ENCODE measurements around the gene GNPTG.

Gene GNPTG

DNA sequence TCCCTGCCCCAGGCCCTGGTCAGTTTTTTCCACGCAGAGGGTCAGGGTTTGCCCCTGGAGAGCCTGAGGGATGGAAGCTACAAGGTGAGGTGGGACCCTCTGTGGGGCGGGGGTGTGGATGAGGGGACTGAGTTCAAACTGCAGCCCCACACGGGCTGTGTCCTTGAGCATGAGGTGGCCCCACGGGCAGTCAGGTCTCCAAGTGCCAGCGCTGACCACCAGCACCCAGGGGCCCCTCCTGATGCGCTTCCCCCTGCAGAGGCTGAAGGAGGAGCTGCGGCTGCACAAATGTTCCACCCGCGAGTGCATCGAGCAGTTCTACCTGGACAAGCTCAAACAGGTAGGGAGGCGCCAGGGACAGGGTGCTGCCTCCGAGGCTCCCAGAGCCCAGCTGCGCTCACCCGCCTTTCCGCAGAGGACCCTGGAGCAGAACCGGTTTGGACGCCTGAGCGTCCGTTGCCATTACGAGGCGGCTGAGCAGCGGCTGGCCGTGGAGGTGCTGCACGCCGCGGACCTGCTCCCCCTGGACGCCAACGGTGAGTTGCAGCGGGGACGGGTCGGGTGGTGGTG, 4.4 kb upstream of the GNPTG start:
- no peak for DNase-seq (ENCODE audit: low read depth)

DNA sequence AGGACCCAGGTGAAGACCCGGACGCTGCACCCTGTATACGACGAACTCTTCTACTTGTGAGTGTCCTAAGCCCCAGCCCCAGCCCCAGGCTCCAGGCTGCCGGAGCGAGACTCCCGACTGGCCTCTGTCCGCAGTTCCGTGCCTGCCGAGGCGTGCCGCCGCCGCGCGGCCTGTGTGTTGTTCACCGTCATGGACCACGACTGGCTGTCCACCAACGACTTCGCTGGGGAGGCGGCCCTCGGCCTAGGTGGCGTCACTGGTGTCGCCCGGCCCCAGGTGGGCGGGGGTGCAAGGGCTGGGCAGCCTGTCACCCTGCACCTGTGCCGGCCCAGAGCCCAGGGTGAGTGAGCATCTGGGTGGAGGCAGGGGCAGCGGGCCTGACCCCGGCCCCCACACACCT, 3.8 kb upstream of the GNPTG start:
- DNase-seq (ENCODE audit: low read depth) = no peak

DNA sequence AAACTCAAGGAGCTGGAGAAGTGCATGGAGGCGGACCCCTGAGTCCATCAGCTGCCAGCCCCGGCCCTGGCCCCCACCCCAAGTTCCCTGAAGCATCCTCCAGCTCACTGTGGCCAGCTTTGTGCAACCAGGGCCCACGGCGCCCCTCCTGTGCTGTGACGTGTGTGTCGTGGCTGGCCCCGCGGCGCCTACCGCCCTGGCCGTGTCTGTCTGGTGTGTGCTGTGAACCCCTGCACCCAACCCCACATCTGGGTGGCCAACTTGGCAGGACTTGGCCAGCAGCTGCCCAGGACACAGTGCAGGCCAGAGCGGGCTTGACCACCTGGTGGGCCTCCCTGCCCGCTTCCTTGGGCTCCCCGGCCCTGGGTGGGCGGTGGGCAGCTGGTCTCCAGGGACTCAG, 3.3 kb upstream of the GNPTG start:
- DNase-seq (ENCODE audit: low read depth) = no peak

DNA sequence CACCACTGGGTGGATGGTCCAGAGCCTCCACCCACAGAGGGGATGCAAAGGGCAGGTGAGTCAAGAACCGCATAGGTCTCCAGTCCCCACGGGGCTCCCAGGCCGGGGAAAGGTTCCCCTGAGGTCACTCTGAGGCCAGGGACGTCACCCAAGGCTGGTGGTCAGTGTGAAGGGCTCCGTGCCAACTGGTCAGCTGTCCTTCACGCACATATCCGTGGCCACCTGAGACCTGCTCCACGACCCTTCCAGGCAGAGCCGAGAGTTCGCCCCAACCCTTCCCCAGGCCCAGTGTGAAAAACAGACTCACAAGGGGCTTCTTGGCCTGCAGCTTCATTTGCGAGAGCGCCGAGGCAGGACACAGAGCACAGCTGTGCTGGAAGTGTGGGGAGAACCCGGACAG, 2.8 kb upstream of the GNPTG start:
- DNase-seq (ENCODE audit: low read depth) = no peak

DNA sequence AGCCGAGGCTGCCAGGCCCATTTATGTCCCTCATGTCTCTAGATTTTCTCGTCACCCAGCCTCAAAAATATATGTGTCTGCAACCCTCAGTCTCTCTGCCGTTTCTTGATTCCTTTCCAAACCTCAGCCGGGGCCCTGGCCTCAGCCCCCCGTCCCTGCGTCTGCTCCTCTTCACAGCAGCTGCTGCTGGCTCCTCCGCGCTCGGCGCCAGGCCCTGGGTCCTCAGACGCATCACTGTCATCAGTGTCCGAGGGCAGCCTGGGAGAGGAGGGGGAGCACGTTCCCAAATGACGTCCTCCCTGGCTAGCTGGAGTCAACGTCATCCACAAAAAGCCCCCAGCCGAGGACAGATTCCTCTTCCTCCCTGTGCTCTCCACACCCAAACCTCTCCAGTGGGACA, 2.4 kb upstream of the GNPTG start:
- DNase-seq (ENCODE audit: low read depth) = no peak

DNA sequence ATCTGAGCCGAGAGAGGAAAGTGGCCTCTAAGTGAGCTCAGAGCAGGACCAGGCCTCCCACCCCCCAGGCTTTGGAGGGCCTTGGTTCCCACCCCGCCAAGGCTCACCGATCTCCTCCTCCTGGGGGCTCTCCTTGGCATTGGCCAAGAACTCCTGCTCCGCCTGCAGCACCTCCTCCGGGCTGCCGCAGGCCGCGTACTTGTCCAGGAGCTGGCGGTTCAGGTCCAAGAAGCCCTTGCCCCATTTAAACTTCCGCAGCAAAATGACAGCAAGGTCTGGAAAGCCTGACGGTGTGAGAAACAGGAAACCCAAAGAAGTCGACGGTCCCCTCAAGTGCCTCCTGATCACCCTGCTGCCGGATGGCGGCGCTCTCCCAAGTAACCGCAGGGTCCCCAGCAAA, 1.8 kb upstream of the GNPTG start:
- no peak for DNase-seq (ENCODE audit: low read depth)

DNA sequence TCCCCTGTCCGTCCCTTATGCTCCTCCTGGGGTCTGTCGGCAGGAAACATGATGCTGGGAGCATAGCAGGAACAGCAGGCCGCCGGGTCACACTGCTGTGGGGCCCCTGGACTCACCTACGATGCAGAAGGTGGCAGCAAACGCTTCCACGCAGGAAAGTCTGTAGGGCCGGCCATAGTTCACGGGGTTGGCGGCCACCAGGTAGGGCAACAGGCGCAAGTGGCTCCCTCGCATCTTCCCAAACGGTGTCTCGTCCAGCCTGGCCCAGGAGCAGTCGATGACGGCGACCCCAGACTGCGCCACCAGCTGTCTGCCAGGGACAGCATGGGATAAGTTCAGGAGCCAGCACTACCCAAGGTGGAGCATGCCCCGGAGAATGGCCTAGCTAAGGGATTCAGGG, 1.0 kb upstream of the GNPTG start:
- no peak for DNase-seq (ENCODE audit: low read depth)

DNA sequence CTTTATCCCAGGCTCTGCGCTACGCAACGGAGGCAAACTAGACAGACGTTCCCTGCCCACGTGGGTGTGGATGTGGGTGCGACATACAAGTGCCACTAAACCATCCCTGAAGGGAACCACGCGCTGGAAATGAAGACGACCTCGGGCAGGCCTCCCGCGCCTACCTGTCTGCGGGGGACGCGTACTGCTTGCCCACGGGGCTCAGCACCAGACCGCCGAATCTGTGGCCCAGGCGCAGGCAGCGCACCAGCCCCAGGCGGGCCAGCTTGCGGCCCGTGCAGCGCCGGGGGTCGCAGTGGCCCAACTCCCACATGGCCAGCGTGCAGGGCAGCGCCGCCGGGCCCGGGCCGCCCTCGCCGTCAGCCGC, 533 bp upstream of the GNPTG start:
- no peak for DNase-seq (ENCODE audit: low read depth)

DNA sequence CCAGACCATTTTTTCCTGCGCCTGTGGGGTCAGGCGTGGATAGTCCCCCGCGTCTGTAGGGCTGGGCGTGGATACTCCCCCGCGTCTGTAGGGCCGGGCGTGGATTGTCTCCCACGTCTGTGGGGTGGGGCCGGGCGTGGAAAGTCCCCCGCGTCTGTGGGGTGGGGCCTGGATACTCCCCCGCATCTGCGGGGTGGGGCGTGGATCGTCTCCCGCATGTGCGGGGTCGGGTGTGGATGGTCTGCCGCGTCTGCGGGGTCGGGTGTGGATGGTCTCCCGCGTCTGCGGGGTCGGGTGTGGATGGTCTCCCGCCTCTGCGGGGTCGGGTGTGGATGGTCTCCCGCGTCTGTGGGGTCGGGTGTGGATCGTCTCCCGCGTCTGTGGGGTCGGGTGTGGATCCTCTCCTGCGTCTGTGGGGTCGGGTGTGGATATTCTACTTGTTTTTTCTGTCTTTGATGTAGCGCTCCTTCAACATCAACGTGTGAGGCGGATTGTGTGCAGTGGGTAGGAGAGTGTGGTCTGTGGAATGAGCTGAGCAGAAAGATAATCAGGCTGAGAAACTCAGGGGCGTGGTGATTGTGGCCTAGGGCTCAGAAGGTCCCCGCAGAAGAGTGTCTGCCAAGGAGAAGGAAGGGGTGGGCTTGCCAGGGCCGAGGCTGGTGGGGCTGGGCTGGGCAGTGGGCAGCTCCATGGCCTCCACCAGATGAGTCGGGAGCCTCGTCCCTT, 3.2 kb downstream of the GNPTG start:
- no peak for DNase-seq (ENCODE audit: low read depth)

DNA sequence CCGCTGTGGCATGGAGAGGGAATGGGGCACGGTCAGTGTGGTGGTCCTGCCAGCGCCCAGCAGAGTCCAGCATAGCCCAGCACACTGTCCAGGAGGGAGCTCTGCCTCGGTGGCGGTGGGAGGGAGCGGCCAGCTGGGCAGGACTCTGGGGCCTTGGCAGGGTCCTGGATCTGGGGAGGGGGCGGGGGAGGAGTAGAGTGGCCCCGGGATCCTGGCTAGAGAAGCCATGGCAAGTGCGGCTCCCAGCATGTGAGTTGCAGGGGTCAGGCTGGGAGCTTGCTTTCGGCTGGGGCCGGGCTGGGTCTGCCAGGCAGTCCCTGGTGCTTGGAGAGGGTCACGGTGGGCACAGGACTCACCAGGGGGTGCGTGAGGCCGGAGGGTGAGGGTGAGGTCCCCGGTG, 3.9 kb downstream of the GNPTG start:
- no peak for DNase-seq (ENCODE audit: low read depth)

DNA sequence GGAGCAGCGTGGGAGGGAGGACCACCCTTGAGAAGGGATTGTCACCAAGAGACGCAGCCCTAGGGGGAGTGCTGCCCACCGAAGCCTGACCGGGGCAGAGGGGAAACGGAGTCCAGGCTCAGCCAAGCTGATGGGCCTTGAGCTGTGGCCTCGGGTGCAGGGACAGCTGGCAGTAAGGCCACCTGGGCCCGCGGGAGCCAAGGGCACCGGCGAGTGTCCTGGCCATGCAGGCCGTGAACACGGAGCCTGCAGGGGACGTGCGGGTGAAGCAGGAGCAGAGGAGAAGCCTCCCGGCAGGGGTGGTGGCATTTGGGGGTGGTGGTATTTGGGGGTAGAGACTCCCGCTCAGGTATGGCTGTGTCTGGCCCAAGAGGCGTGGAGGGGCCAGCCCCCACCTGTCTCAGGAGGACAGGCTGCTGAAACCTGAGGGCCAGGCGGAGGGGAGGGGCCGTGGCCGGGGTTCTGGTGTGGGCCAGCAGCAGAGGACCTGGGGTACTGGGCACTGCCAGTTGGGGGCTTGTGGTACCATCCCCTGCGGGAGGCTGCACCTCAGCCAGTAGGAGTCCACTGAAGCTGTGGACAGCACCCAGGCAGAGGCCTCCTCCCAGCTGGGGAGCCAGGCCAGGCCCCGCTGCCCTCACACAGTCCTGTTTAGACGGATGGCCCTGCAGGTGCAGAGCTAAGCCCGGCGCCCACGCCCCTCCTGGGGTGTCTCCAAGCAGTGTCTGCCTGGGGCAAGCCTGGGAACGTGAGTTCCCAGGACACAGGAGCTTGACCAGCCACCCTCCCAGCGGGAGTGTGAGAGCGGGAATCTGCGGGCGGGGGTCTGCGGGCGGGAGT, 4.5 kb downstream of the GNPTG start:
- no peak for DNase-seq (ENCODE audit: low read depth)

DNA sequence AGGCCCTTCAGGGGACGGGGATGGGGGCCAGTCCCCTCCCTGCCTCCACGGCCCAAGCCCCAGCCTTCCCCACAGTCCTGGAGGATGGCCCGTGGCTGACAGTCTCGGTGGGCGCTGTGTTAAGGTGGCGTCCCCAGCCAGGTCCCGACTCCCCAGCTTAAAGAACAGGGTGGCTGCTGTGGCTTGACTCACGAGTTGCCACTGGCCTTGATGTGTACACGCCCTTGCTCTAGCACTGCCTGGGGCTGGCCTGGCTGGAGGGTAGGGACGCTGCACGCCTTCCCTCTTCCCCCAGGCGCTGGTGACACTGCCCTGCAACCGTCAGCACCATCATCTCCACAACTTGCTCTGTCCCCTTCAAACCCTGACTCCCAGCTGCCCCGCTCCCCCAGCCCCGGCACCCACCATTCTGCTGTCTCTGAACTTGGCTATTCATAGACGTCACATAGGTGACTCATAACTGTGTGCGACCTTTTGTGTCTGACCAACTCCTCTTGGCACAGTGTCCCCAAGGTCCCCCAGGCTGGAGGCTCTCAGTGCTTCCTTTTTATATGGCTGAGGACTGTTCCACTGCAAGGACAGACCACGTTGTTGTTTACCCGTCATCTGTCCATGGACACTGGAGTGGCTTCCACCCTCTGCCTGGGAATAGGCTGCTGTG, 6.3 kb downstream of the GNPTG start:
- DNase-seq (ENCODE audit: low read depth) = no peak

DNA sequence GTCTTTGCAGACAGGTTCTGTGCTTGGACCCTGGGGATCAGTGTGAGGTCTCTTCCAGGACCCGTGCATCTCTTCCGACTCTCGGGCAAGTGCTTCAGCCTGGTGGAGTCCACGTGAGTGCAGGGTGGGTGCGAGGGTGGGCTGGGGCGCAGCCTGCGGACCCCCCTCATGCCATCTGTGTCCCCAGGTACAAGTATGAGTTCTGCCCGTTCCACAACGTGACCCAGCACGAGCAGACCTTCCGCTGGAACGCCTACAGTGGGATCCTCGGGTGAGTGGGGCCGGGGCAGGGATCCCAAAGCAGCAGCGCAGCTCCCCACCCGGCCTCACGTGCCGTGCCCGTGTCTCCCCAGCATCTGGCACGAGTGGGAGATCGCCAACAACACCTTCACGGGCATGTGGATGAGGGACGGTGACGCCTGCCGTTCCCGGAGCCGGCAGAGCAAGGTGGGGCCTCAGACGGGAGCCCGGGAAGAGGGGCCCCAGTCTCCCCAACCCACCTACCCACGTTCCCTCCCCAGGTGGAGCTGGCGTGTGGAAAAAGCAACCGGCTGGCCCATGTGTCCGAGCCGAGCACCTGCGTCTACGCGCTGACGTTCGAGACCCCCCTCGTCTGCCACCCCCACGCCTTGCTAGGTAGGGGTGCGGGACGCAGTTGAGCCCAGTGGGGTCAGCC, 10.1 kb downstream of the GNPTG start:
- no peak for DNase-seq (ENCODE audit: low read depth)

DNA sequence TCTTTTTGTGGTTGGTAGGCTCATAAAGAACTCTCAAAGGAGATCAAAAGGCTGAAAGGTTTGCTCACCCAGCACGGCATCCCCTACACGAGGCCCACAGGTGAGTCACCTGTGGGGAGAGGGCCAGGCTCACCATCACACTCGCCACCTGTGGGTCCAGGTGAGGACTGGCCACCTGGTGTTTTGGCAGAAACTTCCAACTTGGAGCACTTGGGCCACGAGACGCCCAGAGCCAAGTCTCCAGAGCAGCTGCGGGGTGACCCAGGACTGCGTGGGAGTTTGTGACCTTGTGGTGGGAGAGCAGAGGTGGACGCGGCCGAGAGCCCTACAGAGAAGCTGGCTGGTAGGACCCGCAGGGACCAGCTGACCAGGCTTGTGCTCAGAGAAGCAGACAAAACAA, 11.1 kb downstream of the GNPTG start:
- no peak for DNase-seq (ENCODE audit: low read depth)

DNA sequence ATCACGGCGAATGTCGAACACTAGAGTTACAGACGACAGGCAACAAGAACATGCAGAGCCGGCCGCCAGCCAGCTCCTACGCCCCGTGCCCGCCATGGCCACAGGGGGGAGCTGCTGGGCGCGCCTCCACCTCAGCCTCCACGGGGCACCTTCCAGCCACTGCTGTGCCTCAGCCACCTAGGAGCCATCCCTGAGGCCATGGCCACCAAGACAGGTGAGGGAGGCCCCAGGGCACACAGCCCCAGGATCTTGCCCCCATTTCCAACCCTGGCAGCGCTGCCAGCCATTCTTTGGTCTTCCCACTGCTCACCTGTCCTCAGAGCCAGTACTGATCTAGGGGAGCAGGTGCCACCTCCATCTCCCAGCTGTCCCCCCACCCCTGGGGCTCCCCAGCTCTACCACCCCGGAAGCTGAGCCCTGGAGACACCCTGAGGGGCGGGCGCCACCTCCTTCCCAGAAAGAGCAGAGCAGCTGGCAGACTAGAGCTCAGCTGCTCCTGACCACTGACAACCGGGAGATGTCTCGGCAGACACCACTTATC, 11.8 kb downstream of the GNPTG start:
- DNase-seq (ENCODE audit: low read depth) = peak; percentile 50

DNA sequence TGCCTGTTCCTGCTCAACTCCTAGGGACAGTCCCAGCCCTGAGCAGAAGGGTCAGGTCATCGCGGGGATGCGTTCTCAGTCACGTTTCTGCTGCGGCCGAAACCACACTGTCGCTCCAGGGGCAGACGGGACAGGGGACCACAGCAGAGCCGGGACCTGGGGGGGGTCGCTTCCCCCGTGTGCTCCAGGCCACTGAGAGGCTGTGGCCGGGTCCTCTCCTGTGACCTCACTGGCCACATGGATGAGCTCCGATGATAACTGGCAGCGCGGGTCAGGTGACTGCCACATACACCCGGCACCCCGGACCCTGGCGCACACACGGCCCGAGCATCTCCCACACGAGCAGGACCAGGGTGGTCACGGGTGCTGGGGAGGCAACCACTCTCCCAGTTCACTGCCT, 12.8 kb downstream of the GNPTG start:
- no peak for DNase-seq (ENCODE audit: low read depth)

DNA sequence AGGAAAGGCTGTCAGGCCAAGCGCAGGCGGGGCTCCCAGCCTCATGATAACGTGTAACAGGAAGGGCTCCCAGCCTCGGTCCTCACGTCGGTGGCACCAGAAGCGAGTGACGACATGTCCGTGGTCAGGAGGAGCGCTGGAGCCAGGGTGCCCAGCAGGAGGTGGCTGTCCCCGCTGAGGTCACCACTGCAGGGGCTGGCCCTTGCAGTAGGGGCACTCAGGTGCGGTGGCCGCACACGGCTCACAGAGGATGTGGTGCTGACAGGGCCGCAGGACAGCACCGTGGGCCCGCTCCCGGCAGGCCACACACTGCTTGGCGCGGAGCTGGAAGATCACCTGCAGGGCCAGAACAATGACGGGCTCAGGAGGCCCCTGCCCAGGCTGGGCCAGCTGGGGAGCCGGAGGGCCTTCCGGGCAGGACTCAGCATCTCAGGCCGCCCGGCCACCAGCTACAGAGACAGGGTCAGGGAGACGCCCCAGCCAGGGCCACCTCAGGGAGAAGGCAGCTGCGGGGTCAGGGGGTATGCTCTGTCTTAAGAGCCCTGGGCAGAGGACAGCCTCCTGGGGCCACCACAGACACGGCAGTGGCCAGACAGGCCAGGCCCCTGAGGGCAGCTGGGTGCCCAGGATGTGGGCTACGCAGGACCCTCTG, 14.5 kb downstream of the GNPTG start:
- DNase-seq (ENCODE audit: low read depth) = no peak

DNA sequence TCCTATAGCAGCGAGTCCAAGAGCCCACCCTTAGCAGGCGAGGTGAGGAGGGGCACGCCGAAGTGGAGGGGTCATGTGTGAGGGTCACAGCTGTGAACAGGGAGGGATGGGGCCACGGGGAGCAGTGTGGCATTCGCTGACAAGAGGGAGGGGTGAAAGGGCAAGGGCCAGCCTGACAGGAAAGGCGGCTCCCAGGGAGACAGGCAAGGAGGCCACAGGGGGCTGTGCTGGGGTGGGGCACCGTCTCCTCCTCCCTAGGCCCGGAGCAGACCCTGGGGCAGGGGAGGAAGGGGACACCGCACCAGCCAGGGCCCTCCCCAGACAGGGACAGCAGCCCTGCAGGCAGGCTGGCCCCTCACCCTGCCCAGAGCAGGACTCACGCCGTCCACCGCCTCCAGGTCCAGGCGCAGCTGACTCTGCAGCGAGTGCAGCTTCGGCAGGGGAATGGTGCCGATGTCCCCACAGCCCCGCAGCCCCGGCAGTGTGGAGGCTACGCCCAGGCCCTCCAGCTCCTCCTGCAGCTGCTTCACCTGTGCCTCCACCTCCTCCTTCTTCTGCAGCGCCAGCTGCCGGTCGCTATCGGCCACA, 15.1 kb downstream of the GNPTG start:
- DNase-seq (ENCODE audit: low read depth) = no peak

DNA sequence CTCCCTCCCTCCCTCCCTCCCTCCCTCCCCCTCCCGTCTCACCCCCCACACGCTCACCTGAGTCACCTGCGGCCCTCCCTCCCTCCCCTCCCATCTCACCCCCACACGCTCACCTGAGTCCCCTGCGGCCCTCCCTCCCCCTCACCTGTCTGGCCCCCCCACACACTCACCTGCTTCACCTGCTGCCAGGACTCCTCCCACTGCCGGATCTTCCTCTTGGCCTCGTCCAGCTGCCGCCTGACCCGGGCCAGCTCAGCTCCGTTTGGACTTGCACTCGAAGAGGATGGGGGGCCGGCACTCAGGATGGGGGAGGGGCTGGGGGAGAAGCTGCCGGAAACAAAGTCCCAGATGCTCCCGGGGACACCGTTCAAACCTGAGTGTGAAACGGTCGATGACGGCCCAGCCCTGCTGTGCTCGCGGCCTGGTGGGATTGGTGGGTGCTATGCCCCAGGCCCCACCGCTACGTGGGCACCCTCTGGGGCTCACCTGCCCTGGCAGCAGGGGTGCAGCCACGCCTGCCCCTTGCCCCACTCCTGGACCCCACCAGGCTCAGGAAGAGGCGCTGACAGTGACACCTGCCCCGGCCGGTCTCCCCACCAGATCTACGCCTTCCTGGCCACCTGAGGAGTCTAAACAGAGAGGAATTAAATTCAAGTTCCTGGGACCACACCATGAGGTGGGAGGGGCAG, 15.9 kb downstream of the GNPTG start:
- DNase-seq (ENCODE audit: low read depth) = no peak

Measured in activated gamma-delta T cell treated with anti-CD3 and anti-CD28 coated beads, Interleukin-2, amount 50 U/mL, for 16 hours (primary cell).